ENCODE data around the gene COX7B2.

The COX7B2 gene

GRCh38 chr4:46765465-46765864, 143.6 kb downstream of the COX7B2 start:
- no peak for DNase-seq (ENCODE audit: insufficient read length, low spot score)
- no peak for FAIRE-seq

DNA sequence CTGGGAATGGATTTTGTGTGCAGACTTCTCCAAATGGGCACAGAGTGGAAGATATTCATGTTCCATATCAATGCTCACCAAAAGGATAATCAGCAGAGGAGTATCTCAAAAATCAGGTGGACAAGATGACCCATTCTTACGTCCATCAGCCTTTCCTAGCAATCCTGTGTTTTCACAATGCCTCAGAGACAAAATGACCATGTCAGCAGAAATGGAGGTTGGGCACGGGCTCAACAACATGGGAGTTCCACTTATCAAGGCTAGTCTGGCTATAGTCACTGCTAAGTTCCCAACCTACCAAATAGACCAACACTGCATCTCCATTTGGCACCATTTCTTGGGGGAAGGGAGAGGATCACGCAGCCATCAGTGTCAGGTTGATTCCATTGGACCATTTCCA, 179.0 kb downstream of the COX7B2 start:
- DNase-seq (ENCODE audit: insufficient read length, low spot score) (no peak), FAIRE-seq (no peak)

GRCh38 chr4:46720055-46720454, 189.0 kb downstream of the COX7B2 start:
- FAIRE-seq (no peak), DNase-seq (ENCODE audit: insufficient read length, low spot score) (no peak)

DNA sequence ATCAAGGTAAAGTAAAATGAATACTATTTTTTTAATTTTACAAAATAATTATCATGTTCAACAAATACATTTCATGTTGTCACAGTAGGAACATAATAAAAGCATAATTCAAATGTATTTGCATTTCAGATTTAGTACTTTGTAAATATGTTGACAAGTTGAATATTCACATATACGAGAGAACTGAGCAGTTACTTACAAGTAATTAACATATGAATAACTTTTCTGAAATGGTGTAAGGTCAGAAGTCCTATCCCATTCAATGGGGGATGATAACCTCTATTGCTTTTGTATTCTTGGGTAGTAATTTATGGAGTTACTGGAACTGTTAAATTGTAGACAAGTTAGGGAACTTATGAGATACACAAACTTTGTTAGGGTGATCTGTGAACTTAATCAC, 191.1 kb downstream of the COX7B2 start:
- FAIRE-seq (no peak), DNase-seq (ENCODE audit: insufficient read length, low spot score) (no peak)

DNA sequence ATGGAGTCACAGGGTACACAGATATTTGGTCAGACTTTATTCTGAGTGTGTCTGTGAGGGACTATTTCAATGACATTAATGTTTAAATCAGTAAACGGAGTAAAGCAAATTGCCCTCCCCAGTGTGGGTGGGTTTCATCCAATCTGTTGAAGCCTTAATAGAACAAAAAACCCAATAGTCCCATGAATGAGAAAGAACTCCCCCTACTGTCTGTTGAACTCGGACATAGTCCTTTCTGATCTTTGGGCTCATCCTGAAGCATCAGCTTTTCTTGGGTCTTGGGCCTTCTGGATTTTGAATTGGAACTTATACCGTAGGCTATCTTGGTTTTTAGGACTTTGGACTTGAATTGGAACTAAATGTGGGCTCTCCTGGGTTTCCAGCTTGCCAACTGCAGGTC, 193.6 kb downstream of the COX7B2 start:
- DNase-seq (ENCODE audit: insufficient read length, low spot score) (no peak), FAIRE-seq (no peak)

DNA sequence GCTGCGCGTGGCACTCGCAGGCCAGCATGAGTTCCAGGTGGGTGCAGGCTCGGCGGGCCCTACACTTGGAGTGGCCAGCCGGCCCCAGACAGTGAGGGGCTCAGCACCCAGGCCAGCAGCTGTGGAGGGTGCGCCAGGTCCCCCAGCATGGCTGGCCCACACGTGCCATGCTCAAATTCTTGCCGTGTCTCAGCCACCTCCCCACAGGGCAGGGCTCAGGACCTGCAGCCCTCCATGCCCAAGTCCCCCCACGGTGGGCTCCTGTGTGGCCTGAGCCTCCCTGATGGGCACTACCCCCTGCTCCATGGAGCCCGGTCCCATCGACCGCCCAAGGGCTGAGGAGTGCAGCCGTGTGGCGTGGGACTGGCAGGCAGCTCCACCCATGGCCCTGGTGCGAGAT, 210.2 kb downstream of the COX7B2 start:
- FAIRE-seq = no peak
- DNase-seq (ENCODE audit: insufficient read length, low spot score) = no peak

Measured in HTR-8/SVneo (cell line).